GM12891 (cell line): ENCODE results near the gene KCNJ8.
"Not testable (repeated sequence)": the region's sequence is repeated elsewhere in the genome, so short reads cannot be mapped to it uniquely, and the experiment has no call there.

ENCODE experiments used
- POLR2A ChIP-seq: IDR thresholded peaks from 2 replicates; pipeline ENCODE4 v1.6.1; 2011; ENCODE audit warnings: low read depth, low read length, control low read depth
- POLR2AphosphoS5 ChIP-seq: IDR thresholded peaks from 2 replicates; pipeline ENCODE4 v1.6.1; 2011; ENCODE audit warnings: low read depth, low read length, control low read depth
- POU2F2 ChIP-seq: IDR thresholded peaks from 2 replicates; pipeline ENCODE4 v1.6.1; 2011; ENCODE audit warnings: low read depth, mild to moderate bottlenecking, control low read depth, low read length, moderate library complexity
- SPI1 ChIP-seq: IDR thresholded peaks from 2 replicates; pipeline ENCODE4 v1.6.1; 2011; ENCODE audit warnings: low read depth, low read length, control low read depth
- TAF1 ChIP-seq: IDR thresholded peaks from 2 replicates; pipeline ENCODE4 v1.6.1; 2011; ENCODE audit warnings: low read depth, low read length, control low read depth

GRCh38 chr12:21789687-21790086 is 15.2 kb upstream of the KCNJ8 start:
- TF ChIP-seq POLR2A, POLR2AphosphoS5, SPI1, TAF1, POU2F2: not testable (repeated sequence)
